Natural killer cell (primary cell): ENCODE measurements around the gene SULT1C2. TPM values are rescaled to one million over a fixed set of nuclear protein-coding genes. Genes with fewer than 3 reads are reported as not detected.

Experiments used
- ATAC-seq, 3 donors: fragments of 150-1000 bp in 2 of 3; fragments of 200-7000 bp in 1 of 3; cut with Tn5 transposase; 1 replicate in 1 of 3; 2 replicates in 2 of 3; pipeline ENCODE4 v1.10.0; 2021; ENCODE audit warnings: mild to moderate bottlenecking in 2 of 3, moderate library complexity in 2 of 3
- DNase-seq, 2 donors: peaks; one replicate each; pipeline versions ENCODE4 v3.0.0 to v3.0.0-alpha.2; 2013 to 2021; ENCODE audit warnings: mixed read lengths in 1 of 2
- H3K27ac ChIP-seq: one replicate; pipeline ENCODE4 v1.5.1; 2013; ENCODE audit warnings: mild to moderate bottlenecking, low read length
- H3K27me3 ChIP-seq: one replicate; pipeline ENCODE4 v1.6.1; 2013; ENCODE audit warnings: low read length; ENCODE audit not compliant: control insufficient read depth, insufficient read depth
- H3K36me3 ChIP-seq: one replicate; pipeline ENCODE4 v1.6.1; 2013; ENCODE audit warnings: low read length; ENCODE audit not compliant: control insufficient read depth, insufficient read depth
- H3K4me1 ChIP-seq: one replicate; pipeline ENCODE4 v1.6.1; 2013; ENCODE audit warnings: low read length; ENCODE audit not compliant: control insufficient read depth, insufficient read depth
- H3K4me3 ChIP-seq: one replicate; pipeline ENCODE4 v1.5.1; 2013; ENCODE audit warnings: low read length
- H3K9me3 ChIP-seq: one replicate; pipeline ENCODE4 v1.6.1; 2013; ENCODE audit warnings: low read length; ENCODE audit not compliant: control insufficient read depth, insufficient read depth
- H3K27ac Mint-ChIP-seq, 2 donors: one replicate each; pipeline ENCODE4 v1.8.0; 2022; ENCODE audit warnings: mild to moderate bottlenecking in 2 of 2, mixed read lengths in 2 of 2, moderate library complexity in 1 of 2
- H3K27me3 Mint-ChIP-seq, 2 donors: one replicate each; pipeline ENCODE4 v1.8.0; 2022; ENCODE audit warnings: low read depth in 2 of 2, mixed read lengths in 2 of 2
- H3K36me3 Mint-ChIP-seq: one replicate; pipeline ENCODE4 v1.8.0; 2022; ENCODE audit warnings: mixed read lengths
- H3K4me1 Mint-ChIP-seq, 2 donors: one replicate each; pipeline ENCODE4 v1.8.0; 2022; ENCODE audit warnings: mixed read lengths in 2 of 2
- H3K4me3 Mint-ChIP-seq: one replicate; pipeline ENCODE4 v1.8.0; 2022; ENCODE audit warnings: mild to moderate bottlenecking, moderate library complexity, mixed read lengths
- H3K9me3 Mint-ChIP-seq, 2 donors: one replicate each; pipeline ENCODE4 v1.8.0; 2022; ENCODE audit warnings: mixed read lengths in 2 of 2
- CTCF ChIP-seq: fragments of 200-600 bp; IDR thresholded peaks from one replicate; pipeline ENCODE4 v1.8.0; 2022; ENCODE audit warnings: antibody characterized with exemption
- WGBS: methylation state at CpG from one replicate; pipeline ENCODE4 v1.1.7; 2013; ENCODE audit warnings: missing lambda C conversion rate; ENCODE audit not compliant: insufficient coverage; 5-methylcytosine and 5-hydroxymethylcytosine counted together
- intact Hi-C: fragments of 100-400 bp; cut with micrococcal nuclease; formaldehyde crosslinking; loops from one replicate; pipeline ENCODE4 v1.14.2; 2022
- total RNA-seq, 4 donors: library from RNA; stranded (reverse); fragments of 120-200 nt in 1 of 4; gene quantifications; one replicate each; pipeline versions ENCODE4 v1.2.3 to v1.2.4, GENCODE V29; 2013 to 2022

Gene SULT1C2
- total RNA-seq, 3 donors from 2014 or later (not counting 1 experiment from before 2014, with no cell fraction given) = not detected

- Mint-ChIP-seq H3K9me3 (no peaks in the 10 kb centered on the region), H3K36me3 (no peaks in the 10 kb centered on the region), H3K4me1 (no peaks in the 10 kb centered on the region), H3K27me3 (peaks cover 0 to 5% of the 10 kb centered on the region in 2 donors), H3K4me3 (no peak overlapping the region), H3K27ac (no peak overlapping the region)
- Histone ChIP-seq H3K27ac (no peak overlapping the region), H3K9me3 (no peaks in the 10 kb centered on the region), H3K4me3 (no peak overlapping the region), H3K27me3 (no peaks in the 10 kb centered on the region), H3K36me3 (no peaks in the 10 kb centered on the region), H3K4me1 (no peaks in the 10 kb centered on the region)
- TF ChIP-seq CTCF = no peak
- no peak for ATAC-seq
- DNase-seq = no peak
- intact Hi-C loops = no loop called here
- WGBS = 90% methylated on average over 7 of the region's 7 CpGs
Measured at GRCh38 chr2:108301558-108301957, 12.9 kb downstream of the SULT1C2 start.

- no peak overlapping the region for H3K27ac Mint-ChIP-seq
- Histone ChIP-seq H3K27me3 (no peaks in the 10 kb centered on the region), H3K36me3 (no peaks in the 10 kb centered on the region), H3K4me1 (no peaks in the 10 kb centered on the region), H3K9me3 (no peaks in the 10 kb centered on the region), H3K4me3 (no peak overlapping the region), H3K27ac (no peak overlapping the region)
- H3K27me3 Mint-ChIP-seq = peaks cover 0 to 5% of the 10 kb centered on the region in 2 donors
- intact Hi-C loops = no loop called here
- H3K9me3 Mint-ChIP-seq = no peaks in the 10 kb centered on the region
- 50% methylated on average over 2 of the region's 2 CpGs for WGBS
- ATAC-seq (peak in 1 of 3 donors; percentile 18), DNase-seq (no peak)
- H3K36me3 Mint-ChIP-seq = no peaks in the 10 kb centered on the region
- no peak for TF ChIP-seq CTCF
- no peaks in the 10 kb centered on the region for H3K4me1 Mint-ChIP-seq
- H3K4me3 Mint-ChIP-seq = no peak overlapping the region
Measured at GRCh38 chr2:108304975-108305374, 16.3 kb downstream of the SULT1C2 start.

GRCh38 chr2:108305901-108306300 is 17.2 kb downstream of the SULT1C2 start:
- Mint-ChIP-seq H3K9me3 (no peaks in the 10 kb centered on the region), H3K4me3 (no peak overlapping the region), H3K4me1 (no peaks in the 10 kb centered on the region), H3K27ac (no peak overlapping the region), H3K36me3 (no peaks in the 10 kb centered on the region), H3K27me3 (peaks cover 0 to 5% of the 10 kb centered on the region in 2 donors)
- ATAC-seq (no peak), DNase-seq (no peak)
- Histone ChIP-seq H3K27ac (no peak overlapping the region), H3K4me3 (no peak overlapping the region), H3K27me3 (no peaks in the 10 kb centered on the region), H3K9me3 (no peaks in the 10 kb centered on the region), H3K36me3 (no peaks in the 10 kb centered on the region), H3K4me1 (no peaks in the 10 kb centered on the region)
- no peak for TF ChIP-seq CTCF
- WGBS = 88% methylated on average over 2 of the region's 2 CpGs
- intact Hi-C loops = no loop called here

GRCh38 chr2:108309903-108310302 is 21.2 kb downstream of the SULT1C2 start:
- DNase-seq = no peak

More at GRCh38 chr2:108309903-108310302, 21.2 kb downstream of the SULT1C2 start:
- Mint-ChIP-seq H3K4me3 (no peak overlapping the region), H3K4me1 (no peaks in the 10 kb centered on the region), H3K9me3 (no peaks in the 10 kb centered on the region), H3K36me3 (no peaks in the 10 kb centered on the region), H3K27ac (no peak overlapping the region), H3K27me3 (peaks cover 0 to 3% of the 10 kb centered on the region in 2 donors)
- H3K4me3 ChIP-seq = no peak overlapping the region
- ATAC-seq = no peak
- no peak overlapping the region for H3K27ac ChIP-seq
- intact Hi-C loops = no loop called here
- no peaks in the 10 kb centered on the region for H3K9me3 ChIP-seq
- H3K4me1 ChIP-seq = no peaks in the 10 kb centered on the region
- no peaks in the 10 kb centered on the region for H3K27me3 ChIP-seq
- H3K36me3 ChIP-seq = no peaks in the 10 kb centered on the region
- no peak for TF ChIP-seq CTCF
